ENCODE data around the gene EZR.

EZR gene

GRCh38 chr6:158817728-158818580, 1.2 kb downstream of the EZR start:
- DNase-seq, result peak; percentile 67 to 74

- DNase-seq, result peak in 1 of 2 donors; percentile 17
These were observed 2.1 kb downstream of the EZR start for GRCh38 chr6:158816803-158817727.

- no peak for DNase-seq
These were observed 2.8 kb downstream of the EZR start for GRCh38 chr6:158816329-158816728.

- no peak for DNase-seq
These were observed 3.3 kb downstream of the EZR start for GRCh38 chr6:158815907-158816306.

- DNase-seq, result no peak
These were observed 3.8 kb downstream of the EZR start for GRCh38 chr6:158815379-158815724.

GRCh38 chr6:158813032-158813431, 6.1 kb downstream of the EZR start:
- DNase-seq, result no peak

GRCh38 chr6:158812611-158813010, 6.6 kb downstream of the EZR start:
- no peak for DNase-seq

GRCh38 chr6:158810155-158811095, 8.7 kb downstream of the EZR start:
- DNase-seq, result no peak

GRCh38 chr6:158808941-158809678, 10.1 kb downstream of the EZR start:
- DNase-seq, result peak in 1 of 2 donors; percentile 16

- no peak for DNase-seq
These were observed 10.7 kb downstream of the EZR start for GRCh38 chr6:158808442-158808833.

GRCh38 chr6:158807515-158808441, 11.4 kb downstream of the EZR start:
- no peak for DNase-seq

- DNase-seq, result no peak
These were observed 13.3 kb downstream of the EZR start for GRCh38 chr6:158805698-158806377.

- no peak for DNase-seq
These were observed 15.0 kb downstream of the EZR start for GRCh38 chr6:158804207-158804606.

- DNase-seq, result no peak
These were observed 15.4 kb downstream of the EZR start for GRCh38 chr6:158803733-158804143.

GRCh38 chr6:158801655-158802294, 17.4 kb downstream of the EZR start:
- DNase-seq, result no peak

- no peak for DNase-seq
These were observed 19.9 kb downstream of the EZR start for GRCh38 chr6:158799051-158799792.

GRCh38 chr6:158798311-158798710, 20.9 kb downstream of the EZR start:
- DNase-seq, result no peak
